Fibroblast of the aortic adventitia (primary cell): ENCODE results near the gene PTPRQ. TPM values are rescaled to one million over a fixed set of nuclear protein-coding genes. Genes with fewer than 3 reads are reported as not detected.
"Not testable (repeated sequence)": the region's sequence is repeated elsewhere in the genome, so short reads cannot be mapped to it uniquely, and the experiment has no call there.

Experiments
- DNase-seq: peaks from one replicate; pipeline ENCODE4 v3.0.0-alpha.2; 2010; ENCODE audit warnings: low read depth
- H3K4me3 ChIP-seq: 2 replicates; pipeline ENCODE4 v1.5.1; 2011; ENCODE audit warnings: low read depth, mild to moderate bottlenecking, control low read depth, low read length, moderate library complexity
- CTCF ChIP-seq: IDR thresholded peaks from 2 replicates; pipeline ENCODE4 v1.5.1; 2011; ENCODE audit warnings: mild to moderate bottlenecking, low read length, control low read depth, inconsistent platforms; ENCODE audit not compliant: insufficient read depth
- total RNA-seq: library from RNA; depleted of rRNA; stranded (reverse); fragments of >200 nt; gene quantifications from 2 replicates; pipeline ENCODE4 v1.2.3, GENCODE V29; 2012; ENCODE audit warnings: low replicate concordance

PTPRQ gene
- total RNA-seq, 1 donor, result 1.2 TPM

- H3K4me3 ChIP-seq, result no peak overlapping the region
- DNase-seq, result peak; percentile 38
- no peak for TF ChIP-seq CTCF
These were observed 211.7 kb downstream of the PTPRQ start for GRCh38 chr12:80655751-80656150.

- TF ChIP-seq CTCF, result no peak
- no peak overlapping the region for H3K4me3 ChIP-seq
- no peak for DNase-seq
These were observed 215.6 kb downstream of the PTPRQ start for GRCh38 chr12:80659512-80660063.

GRCh38 chr12:80662586-80662985, 218.6 kb downstream of the PTPRQ start:
- no peak for DNase-seq
- H3K4me3 ChIP-seq, result no peak overlapping the region
- TF ChIP-seq CTCF, result no peak

GRCh38 chr12:80670214-80670613, 226.2 kb downstream of the PTPRQ start:
- no peak overlapping the region for H3K4me3 ChIP-seq
- no peak for TF ChIP-seq CTCF
- DNase-seq, result no peak

- peak; percentile 10 for DNase-seq
These were observed 232.1 kb downstream of the PTPRQ start for GRCh38 chr12:80676042-80676636.

GRCh38 chr12:80676856-80677255, 232.8 kb downstream of the PTPRQ start:
- no peak overlapping the region for H3K4me3 ChIP-seq
- no peak for TF ChIP-seq CTCF
- no peak for DNase-seq

More at GRCh38 chr12:80676042-80676636, 232.1 kb downstream of the PTPRQ start:
- H3K4me3 ChIP-seq, result not testable (repeated sequence)

- no peak for DNase-seq
- H3K4me3 ChIP-seq, result no peak overlapping the region
- TF ChIP-seq CTCF, result no peak
These were observed 234.0 kb downstream of the PTPRQ start for GRCh38 chr12:80677994-80678393.
